Stimulated activated CD4-positive, alpha-beta T cell treated with anti-CD3 and anti-CD28 coated beads, Interleukin-1b, Interleukin-23, amount 100 ng/mL, for 1 hour (primary cell): Measurements from ENCODE around the gene LRRC4C.
"Not testable (repeated sequence)": the region's sequence is repeated elsewhere in the genome, so short reads cannot be mapped to it uniquely, and the experiment has no call there.

ENCODE experiments used
- DNase-seq, 2 donors: peaks; one replicate each; pipeline ENCODE4 v3.0.0-alpha.2; 2020; ENCODE audit warnings: low read depth in 2 of 2

The LRRC4C gene

DNA sequence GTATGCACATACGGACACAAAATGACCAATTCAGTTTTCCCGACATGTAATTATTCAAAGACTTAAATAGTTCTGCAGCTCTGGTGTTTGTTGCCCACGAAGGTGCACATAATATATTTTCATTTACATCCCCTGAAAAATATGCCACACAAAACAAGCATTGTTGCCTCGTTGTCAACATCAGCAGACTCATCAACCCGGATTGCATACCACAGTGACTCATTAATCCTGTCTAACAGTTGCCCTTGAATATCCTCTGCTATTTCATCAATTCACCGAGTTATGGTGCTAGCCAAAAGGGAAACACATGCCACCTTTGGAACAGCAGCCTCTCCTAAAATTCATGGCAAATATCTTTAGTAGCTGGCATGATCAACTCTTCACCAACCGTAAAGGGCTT, 582.2 kb downstream of the LRRC4C start:
- DNase-seq = no peak

DNA sequence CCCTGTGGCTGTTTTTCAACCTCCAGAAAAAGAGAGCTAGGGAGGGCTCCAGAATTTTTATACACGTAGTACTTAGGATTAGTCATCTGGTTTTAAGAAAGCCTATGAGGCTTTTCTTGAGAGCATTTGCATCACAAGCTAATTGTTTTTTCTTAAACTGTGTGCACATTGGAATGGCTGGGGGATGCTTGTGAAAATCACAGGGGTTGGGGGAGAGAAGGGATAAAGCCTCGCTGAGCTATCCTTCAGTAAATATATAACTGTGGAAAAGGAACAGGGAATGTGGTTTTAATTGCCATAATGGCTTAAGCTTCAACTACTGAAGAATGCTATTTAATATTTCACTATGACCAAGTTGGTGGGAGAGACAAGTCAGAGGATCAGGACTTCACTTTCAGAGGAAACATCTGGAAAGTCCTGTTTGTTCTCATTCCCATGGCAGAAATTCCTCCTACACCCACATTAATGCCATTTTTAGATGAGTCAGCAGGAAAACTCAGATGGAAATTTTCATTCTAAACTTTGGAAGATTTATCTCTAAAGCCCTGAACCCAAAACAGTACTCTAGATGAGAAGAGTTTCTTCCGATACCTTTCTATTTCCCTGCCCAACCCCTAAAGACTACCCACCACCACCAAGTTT, 591.3 kb downstream of the LRRC4C start:
- DNase-seq = no peak

DNA sequence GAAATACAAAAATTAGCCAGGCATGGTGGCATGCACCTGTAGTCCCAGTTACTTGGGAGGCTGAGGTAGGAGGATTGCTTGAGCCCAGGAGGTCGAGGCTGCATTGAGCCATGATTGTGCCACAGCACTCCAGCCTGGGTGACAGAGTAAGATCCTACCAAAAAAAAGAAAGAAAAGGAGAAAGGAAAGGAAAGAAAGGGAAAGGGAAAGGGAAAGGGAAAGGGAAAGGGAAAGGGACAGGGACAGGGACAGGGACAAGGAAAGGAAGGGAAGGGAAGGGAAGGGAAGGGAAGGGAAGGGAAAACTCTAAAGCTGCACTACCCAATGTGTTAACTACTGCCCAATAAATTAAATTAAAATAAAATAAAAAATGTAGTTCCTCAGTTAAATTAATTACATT, 601.7 kb downstream of the LRRC4C start:
- not testable (repeated sequence) for DNase-seq

DNA sequence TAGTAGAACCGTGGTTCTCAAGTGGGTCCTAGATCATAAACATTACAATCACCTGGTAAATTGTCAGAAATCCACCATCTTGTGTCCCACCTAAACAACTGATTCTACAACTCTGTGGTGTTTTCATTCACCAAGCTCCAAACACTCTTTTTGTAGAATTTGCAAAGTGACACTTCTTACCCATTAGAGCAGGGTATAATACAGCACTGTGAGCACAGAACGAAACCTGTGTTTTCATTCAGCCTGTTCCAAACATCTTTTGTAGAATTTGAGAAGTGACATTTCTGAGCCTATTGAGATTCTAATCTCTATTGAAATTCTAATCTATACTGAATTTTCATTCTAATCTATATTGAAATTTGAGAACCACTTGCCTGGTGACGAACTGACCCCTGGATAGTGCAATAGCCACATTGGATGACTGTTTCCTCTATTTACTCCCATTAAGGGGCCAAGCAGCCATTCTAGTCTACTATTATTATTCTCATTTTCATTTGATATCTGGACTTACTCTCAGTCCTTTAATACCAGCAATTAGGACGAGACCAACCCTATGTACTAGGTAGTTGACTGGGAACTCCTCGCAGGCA, 616.6 kb downstream of the LRRC4C start:
- DNase-seq = no peak

DNA sequence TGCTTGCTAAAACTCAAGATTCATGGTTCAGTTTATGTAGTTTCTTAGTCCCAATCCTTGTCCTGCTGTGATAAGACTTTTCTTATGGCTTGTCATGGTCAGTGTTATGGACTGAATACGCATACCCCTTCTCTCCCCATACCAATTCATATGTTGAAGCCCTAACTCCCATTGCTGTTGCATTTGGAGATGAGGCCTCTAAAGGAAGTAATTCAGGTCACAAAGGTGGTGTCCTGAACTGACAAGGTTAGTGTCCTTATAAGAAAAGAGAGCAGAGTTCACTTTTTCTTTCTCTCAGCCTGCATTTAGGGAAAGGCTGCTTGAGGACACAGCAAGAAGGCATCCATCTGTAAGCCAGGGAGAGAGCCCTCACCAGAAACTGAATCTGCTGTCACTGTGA, 618.2 kb downstream of the LRRC4C start:
- no peak for DNase-seq

DNA sequence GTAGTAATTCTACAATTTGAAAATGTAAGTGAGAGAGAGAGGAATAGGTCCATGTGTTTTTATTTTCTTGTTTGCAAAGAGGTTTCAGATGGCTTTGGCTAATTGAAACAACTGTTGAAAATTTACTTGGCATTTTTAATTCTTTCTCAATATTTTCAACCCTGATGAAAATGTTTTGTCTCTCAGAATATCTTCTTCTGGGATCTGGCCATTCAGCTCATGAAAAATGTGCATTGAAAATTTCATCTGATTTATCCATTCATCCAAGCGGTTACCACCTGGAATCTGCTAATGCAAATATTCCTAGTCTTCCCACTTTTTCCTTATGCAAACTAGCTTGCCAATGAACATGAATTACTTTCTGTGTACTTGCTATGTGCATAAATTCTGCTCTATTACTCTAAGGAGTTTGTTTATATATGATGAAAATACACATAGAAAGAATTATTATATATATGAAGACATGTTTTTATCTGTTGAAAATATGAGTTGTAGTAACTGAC, 621.2 kb downstream of the LRRC4C start:
- no peak for DNase-seq

DNA sequence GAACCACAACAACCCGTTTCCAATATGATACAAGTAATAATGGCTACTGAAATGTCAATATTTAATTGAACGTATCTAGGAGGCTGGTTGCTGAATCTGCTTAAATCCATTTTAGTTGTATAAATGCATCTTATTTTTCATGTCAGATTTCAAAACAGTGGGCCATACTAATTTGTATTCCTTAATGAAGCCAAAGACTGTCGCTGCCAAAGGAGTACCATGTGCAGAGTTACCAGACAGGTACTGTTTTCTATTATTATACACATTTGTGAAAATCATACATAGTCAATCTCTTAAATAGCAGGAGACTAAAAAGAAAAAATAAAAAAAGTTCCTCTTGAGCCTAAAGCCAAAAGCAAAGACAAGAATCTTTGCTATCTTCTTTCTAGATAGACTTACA, 632.3 kb downstream of the LRRC4C start:
- DNase-seq = no peak

DNA sequence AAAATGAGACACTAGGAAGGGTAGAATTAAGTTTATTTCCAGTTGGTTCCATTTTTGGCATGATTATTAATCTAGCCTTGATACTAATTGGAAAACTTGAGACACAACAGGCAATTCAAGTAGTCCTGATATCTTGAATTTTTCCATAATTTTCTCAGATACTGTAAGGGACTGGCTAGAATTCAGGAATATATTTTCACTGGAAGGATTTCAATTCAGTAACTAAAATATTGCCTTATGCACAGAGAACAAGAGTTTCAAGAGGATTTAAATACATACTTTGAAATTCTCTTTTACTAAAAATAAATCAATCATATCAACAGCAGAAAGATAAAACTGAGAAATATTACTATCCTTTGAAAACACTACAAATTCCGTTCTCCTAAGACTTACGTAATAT, 632.9 kb downstream of the LRRC4C start:
- DNase-seq = no peak

DNA sequence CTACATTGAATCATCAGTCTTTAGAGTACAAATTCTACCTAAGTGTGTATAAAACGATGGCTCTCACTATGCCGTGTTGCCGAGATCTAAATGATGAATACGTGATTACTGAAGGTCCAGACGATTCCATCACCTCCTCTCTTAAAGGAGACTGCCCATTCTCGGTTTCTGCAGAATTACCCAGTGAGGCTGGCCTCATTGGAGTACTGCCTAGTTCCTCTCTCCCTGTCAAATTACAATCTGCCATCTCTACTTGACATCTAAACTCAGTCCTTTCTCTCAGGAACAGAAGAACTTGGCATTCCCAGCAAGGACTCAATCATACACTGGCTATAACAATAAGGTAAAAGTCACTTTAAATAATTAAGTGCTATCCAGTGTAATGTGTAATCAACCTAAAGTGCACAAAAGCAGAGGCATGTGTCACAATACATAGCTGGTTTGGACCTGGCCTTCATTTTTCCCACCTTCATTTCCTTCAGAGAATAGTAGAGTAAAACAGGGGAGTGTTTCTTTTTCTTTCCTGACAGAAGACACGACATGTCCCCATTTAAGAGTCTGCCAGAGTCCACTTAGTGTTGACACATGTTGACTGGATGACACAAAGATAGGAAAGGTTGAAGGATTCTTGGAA, 634.1 kb downstream of the LRRC4C start:
- no peak for DNase-seq

DNA sequence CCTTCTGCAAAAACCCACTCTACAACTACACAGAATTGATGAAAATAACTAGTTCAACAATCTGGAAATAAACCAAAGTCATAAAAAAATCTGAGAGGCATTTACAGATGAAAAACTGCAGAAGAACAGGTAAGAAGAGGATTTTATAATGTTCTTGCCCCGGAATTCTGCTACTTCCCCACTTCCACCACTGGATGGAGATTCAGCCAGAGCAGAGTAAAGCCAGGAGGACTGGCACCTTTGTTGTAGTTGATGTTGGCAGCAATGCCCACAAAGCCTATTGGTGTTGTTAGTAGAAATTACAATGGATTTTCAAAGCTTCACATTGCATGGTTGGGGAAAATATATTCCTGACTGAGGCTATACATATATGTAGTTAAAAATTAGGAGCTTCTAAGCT, 640.2 kb downstream of the LRRC4C start:
- no peak for DNase-seq

DNA sequence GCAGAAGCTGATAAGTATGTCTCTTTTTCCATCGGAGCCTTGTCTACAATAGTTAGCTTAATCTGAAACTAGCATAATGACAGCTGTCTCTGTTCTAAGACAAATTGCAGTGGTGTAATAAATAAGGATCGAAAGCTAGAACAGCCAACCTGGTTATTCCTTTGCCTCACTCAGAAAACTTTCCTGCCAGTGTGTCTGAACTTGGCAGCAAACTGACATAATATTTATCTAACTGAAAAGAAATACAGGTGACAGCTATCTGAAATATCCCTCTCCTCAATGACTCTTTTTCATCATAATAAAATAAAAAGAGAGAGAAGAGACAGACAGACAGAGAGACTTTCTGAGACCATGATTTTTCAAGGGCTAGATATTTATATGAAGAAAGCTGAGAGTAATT, 642.5 kb downstream of the LRRC4C start:
- no peak for DNase-seq

DNA sequence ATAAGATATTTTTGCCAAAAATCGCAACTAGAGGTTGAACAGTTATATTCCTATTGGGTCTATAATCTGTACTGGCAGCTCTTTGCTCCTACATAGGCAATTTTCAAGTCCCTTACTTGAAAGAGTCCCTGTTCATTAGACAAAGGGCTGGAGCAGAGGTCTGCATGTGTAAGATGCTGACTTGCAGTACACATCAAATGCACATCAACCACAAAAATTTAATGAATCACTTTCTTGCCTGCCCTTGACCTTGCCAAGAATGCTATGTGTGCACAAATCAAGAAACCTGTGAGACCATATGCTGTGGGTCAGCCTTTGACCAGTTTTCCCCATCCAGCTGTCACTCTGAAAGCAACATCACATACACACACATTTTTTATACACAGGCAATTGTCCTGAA, 661.5 kb downstream of the LRRC4C start:
- no peak for DNase-seq

DNA sequence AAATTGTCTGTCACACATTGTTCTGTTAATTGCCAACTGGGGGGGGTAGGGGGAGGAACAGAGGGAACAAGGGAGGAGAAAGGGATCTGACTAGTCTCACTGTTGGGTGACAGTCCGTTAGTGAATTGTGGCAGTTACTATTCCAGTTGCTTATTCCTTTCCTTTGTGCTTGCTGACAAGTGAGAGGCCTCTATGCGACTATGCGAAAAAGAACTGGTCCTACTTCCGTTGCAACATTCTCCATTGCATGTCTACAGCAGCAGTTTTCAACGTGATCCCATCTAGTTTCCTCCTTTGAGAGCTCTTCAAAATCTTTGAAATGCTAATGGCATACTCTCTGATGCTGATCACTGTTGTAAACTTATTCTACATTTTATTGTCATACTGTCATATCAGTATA, 672.2 kb downstream of the LRRC4C start:
- DNase-seq = no peak

DNA sequence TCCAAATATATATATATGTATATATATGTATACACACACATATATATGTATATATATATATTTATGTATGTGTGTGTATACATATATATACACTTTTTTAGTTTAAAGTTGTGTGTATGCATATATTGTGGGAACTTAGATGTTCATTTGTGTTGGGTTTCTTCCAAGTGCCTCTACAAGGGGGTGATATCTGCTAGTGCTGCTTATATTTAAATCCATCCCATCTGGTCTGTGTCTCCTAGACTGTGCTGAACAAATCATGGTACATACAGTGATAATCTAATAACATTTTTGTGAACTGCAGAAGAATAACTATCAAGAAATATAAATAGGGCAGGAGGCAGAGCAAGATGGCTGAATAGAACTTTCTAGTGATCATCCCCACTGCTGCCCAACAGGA, 696.4 kb downstream of the LRRC4C start:
- DNase-seq = no peak

DNA sequence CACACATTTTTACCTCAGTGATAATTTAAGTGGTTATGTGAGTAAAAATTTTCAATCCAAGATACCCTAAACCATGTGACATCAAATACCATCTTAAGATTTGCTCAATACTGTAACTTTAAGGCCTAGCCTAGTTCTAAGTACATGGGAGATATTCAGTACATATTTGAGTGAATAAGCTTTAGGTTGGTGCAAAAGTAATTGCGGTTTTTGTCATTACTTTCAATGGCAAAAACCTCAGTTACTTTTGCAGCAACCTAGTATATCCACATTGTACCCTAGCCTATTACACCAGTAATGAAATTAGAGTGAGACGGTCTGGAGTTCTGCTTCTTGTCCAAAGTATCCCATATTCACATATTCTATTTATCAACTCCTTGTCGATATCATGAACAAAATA, 700.1 kb downstream of the LRRC4C start:
- no peak for DNase-seq

DNA sequence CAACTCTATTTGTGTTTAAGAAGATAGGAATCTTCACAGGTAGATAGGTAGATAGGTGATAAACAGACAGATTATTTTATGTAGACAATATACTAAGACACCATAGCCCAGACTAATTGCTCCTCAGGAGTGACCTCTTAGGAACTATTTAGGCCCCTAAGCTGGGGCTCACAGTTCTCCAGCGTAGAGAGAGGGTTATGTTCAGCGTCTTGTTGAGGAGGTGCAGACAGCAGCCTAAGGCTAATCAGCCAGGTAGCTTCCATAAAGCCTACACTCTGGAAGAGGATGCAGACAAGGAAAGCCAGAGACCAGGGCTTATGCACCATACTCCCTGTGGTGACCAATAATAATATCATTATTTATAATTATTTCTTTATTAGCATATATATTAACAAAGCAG, 705.2 kb downstream of the LRRC4C start:
- DNase-seq = no peak

DNA sequence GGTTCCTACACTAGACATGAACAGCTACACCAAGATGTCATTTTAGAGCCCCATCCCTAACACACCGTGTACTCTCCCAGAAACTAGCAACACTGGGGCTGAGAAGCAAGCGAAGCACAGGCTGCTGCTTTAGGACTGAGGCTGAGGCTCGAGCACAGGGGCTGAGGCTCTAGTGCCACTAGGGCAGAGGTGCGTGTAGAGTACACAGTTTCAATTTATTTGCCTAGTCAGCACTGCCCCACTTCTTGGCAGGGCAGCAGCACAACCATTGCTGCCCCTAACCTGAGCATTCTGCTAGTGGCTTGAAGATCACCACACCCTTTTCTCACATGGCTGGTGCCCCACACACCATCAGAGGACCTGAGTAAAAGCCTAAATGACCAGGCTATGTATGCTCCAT, 713.2 kb downstream of the LRRC4C start:
- DNase-seq = no peak

DNA sequence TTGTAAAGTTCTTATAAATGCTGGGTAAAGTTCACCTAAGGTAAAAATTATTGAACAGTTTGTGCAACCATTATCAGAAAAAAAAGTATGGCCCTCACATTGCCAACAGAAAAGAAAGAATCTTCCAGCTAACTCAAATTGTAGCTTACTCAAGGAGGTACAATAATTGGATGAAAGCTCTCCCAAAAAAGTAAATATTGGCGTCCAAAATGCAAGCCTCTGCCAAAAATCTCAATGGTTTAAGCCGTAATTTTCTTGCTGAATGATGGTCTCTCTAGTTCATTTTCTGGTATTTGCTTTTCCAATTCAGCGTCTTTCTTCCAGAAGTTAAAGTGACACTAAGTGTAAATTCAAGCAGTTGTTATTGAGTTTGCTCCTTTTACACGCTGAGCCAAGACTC, 727.3 kb downstream of the LRRC4C start:
- no peak for DNase-seq

DNA sequence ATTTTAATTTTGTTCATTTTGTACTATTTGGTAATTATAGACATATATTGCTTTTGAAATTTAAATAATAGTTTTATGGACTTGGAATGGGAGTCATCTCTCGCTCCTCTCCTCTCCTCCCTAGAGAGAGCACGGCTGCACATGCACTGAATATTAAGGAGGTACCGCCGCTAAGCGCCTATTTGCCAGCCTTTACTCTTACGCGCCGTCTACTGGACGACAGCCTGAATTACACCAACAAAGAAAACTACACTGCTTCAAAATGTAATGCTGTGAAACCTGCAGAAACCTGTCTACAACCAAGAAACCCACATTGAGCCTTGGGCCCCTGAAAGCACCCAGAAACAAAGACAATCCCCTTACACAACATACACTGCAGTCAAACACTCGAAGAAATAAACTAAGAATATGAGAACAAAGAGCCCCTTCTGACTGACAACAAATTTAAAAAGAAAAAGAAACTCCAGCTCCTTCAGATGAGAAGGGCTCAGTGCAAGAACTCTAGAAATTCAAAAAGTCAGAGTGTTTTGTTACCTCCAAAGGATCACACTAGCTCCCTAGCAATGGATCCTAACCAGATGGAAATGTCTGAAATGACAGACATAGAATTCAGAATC, 737.2 kb downstream of the LRRC4C start:
- DNase-seq = no peak

DNA sequence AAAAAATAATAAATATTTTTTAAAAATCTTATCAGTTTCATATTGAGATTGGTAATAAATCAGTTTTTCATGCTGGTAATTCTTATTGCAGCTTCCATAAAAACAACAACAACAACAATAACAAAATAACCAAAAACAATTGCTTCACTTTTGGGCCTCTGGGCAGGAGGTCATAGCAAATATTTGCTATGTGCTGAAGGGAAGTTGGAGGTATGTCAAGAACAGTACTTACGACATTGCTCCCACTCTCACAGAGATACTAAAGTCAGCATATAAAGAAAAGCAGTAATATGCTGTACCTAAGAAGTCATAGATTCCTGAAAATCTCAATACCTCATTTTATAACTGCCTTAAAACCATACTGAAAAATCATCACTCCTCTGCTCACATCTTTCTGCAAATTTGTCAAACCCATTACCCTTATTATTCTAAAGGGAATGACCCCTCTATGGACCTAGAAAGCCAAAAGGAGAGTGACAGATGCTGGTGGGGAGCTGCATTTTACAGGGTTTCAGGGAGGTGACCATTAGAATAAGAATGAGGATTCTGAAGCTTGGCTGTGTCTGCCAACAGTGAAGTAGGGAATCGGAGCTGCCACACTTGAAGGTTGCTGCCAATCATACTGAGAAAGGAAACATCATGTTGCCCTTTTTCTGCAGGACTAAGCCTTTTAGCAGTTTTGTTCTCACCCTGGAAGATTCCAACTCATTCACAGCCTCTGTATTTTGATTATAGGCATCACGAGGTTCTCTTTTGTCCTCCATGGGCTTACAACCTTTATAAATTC, 742.9 kb downstream of the LRRC4C start:
- DNase-seq = no peak

DNA sequence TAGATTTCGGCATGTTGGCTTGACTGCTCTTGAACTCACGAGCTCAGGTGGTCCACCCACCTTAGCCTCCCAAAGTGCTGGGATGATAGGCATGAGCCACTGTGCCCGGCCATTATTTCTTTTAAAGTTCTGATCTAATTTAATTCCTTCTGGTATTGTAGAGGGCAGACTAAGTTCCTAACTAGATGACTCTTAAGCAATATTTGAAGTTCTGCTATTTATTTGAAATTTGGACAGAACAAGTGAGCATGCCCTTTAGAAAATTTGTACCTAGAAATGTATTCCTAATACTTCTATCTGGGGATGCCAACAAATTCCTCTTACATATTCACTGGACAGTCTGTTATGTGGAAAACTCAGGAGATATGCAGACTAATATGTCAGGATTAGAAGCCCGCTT, 746.4 kb downstream of the LRRC4C start:
- DNase-seq = no peak

DNA sequence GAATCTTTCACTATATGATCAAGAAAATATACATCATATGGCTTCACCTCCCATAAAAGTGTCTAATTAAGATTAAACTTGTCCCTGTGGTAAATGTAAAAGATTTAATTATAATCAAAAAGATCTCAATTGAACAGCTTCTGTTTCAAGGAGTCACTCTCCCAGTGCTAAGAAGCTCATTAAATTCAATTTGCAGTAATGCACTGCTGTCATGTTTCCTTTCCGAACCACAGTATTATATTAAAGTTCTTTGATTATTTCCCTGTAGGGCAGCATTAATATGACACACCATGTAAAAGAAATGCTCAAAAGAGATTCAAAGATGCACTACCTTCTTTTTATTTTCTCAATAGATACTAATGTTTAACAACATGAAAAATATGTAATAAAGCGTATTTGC, 758.4 kb downstream of the LRRC4C start:
- DNase-seq = no peak
